Measurements from ENCODE around the gene CILP.
A peak's percentile ranks its signal among the peaks of the same experiment; 100 is the strongest.

CILP gene

DNA sequence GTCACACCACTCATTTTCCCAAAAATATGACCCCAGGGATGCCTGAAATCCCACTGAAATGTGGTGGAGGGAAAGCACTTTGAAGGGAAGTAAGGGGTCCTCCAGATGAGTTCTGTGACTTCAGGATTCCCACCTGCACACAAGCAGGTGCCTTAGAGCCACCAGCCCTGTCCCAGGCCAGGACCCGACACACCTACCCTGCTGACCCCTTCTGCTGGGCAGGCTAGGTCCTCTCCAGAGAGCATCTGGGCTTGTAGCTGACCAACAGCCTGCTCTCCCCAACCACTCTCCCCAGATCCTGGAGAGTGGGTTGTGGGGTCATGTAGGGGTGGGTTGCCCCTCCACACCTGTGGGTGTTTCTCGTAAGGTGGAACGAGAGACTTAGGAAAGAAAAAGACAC, 14.9 kb upstream of the CILP start:
- DNase-seq (ENCODE audit: low read depth): no peak

DNA sequence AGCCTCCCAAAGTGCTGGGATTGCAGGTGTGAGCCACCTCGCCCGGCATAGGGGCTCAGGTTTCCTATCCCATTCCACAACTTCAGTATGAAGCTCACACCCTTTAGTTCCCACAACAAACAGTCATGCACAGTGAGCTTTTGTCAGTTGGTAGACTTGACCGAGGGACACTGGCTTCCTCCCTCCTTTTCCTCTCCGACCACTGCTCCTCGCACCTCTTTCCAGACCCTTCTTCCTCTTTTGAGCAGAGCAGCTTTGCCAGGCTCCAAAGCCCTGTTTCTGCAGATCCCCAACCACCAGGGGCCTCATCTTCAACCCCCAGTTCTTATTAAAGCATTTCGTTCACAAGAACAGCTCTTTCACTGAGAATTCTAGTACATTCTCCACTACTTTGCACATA, 12.7 kb upstream of the CILP start:
- no peak for DNase-seq (ENCODE audit: low read depth)

DNA sequence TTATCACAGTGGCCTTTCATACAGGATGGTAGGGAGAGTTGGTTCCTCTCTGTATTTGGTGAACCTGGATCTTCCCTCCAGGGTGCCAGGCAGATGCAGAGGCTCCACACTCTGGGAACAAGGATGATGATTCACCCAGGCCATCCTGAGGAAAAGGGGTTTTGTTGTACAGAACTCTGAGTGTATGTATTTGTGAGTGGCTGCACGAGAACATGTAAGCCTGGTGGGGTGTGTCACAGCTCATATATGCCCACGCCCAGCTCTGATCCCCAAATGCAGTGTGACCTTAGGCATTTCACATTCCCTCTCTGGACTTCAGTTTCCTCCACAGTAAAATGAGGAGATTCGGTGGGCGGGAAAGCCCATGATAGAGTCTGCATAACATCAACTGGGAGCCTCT, 11.6 kb upstream of the CILP start:
- no peak for DNase-seq (ENCODE audit: low read depth)

DNA sequence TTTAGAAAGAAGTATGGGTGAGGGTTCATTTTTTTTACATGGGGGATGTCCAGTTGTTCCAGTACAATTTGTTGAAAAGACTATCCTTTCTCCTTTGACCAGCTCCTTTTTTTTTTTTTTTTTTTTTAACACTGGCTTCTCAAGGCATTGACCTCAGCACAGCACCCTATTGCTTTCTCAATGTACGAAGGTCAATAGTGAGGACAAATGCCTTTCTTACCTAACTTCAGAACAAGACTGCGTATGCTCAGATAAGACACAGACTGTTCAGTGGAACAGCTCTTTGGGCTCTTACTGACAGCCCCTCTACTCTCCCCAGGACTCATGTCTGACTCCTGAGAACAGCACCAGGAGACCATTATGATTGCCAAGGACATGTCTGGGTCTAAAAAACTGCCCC, 10.4 kb upstream of the CILP start:
- no peak for DNase-seq (ENCODE audit: low read depth)

DNA sequence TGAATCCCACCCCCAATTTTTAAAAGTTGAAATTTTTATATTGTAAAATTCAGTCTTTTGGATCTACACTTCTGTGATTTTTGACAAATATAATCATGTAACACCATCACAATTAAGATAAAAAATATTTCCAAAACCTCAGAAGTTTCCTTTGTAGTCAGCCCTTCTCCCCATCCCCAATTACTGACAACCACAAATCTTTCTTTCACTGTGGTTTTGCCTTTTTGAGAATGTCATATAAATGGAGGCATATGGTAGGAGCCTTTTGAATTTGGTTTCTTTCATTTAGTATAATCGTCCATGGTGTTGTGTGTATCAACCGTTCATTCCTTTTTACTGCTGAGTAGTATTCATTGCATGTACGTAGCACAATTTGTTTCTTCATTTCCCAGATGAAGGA, 7.9 kb upstream of the CILP start:
- no peak for DNase-seq (ENCODE audit: low read depth)

DNA sequence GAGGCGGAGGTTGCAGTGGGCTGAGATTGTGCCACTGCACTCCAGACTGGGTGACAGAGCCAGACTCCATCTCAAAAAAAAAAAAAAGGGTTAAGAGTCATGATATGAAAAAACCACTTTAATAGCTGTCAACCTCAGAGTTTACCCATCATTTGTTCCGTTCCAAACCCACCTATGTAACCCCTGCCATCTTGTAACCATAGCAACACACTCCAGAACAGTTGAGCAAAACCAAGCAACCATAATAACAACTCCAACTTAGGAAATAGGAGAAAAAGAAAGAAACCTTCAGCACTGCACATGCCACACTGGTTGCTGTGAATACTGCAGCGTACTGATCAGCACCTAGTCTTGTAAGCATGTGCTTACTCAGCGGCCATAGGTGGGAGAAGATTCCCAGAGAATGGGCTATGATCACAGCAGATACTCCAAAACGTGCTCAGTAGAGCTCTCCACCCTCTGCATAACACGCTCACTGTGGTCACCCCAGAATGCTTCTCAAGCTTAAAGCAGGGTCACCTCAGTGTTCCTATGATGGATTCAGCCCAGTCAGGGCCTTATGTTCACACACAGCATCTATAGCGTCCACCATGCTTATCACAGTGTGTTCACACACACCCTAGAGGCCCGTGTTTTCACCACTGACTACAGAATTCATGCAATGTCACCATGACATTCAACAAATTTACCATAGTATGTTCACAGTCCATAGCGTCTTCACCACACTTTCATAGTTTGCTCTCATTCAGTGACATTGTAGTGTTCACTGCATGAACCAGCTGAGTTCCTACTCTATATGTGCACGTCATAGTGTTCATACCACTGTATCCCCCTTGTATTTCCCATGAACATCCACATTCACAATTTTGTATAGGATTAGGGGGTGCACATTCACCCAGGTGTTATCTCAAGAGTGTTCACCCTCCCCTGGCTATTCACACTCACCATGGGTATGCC, 6.5 kb upstream of the CILP start:
- no peak for DNase-seq (ENCODE audit: low read depth)

DNA sequence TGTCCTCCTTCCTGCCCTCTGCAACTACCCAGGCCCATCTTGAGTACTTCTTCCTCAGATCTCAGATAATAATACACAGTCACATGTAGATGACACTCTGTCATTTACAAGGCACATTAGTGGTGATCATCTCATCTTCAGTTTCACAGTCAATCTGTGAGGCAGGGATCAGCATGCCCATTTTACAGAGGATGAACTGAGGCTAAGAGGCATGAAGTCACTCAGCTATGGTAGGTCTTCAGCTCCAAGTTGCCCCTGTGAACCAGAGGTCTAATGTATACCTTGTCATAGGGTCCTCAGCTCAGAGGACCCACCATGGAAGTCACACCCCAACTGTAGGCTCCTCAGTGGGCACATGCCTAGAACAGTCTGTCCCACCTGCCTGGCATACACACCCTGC, 4.2 kb upstream of the CILP start:
- DNase-seq (ENCODE audit: low read depth): no peak

DNA sequence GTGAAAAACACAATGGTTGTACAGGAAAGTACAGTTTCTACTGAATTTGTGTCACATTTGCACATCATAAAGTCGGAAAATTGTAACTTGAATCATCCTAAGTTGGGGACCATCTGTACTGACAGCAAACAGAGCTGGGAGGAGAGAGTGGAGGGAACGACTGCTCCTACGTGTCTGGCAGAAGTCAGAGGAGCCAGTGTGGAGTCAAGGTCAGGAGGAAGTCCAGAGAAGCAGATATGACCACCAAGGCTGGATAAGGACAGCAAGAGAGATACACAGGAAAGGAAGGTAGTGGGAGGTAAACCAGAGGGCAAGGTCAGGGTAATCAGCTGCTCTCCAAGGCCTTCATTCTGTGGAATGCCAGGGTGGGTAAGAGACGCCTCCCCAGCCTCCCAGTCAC, 2.7 kb upstream of the CILP start:
- no peak for DNase-seq (ENCODE audit: low read depth)

DNA sequence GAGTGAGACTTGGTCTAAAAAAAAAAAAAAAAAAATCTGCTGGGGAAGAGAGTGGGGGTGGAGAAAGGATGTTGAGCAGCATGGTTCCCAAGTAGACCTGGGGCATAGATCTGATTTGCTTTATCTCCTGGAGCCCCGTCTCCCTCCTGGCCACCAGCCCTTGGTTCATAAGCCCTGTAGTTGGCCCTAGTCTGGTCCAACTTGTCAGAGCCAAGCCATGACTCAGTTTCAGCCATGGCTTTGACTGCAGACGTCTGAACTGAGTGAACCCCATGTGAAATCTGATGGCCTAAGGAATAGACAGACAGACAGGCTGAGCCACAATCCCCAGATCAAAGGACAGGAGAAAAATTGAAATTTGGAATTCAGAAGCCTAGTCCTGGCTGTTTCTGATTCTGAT, 2.0 kb upstream of the CILP start:
- DNase-seq (ENCODE audit: low read depth): no peak

DNA sequence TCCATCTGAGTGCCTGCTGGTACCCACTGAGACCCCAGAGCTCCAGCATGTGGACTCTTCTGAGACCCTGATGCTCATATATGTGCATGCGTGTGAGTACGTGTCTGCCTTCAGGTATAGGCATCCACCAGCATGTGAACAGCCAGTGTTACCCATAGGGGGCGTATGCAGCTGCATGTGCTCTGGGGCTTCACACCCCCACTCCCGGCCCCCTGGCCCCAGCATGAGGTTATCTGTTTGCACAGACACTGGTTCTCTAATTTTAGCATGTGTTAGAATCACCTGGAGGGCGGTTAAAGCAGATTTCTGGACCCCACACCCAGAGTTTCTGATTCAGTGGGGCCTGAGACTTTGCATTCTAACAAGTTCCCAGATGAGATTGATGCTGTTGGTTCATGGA, 824 bp upstream of the CILP start:
- no peak for DNase-seq (ENCODE audit: low read depth)

DNA sequence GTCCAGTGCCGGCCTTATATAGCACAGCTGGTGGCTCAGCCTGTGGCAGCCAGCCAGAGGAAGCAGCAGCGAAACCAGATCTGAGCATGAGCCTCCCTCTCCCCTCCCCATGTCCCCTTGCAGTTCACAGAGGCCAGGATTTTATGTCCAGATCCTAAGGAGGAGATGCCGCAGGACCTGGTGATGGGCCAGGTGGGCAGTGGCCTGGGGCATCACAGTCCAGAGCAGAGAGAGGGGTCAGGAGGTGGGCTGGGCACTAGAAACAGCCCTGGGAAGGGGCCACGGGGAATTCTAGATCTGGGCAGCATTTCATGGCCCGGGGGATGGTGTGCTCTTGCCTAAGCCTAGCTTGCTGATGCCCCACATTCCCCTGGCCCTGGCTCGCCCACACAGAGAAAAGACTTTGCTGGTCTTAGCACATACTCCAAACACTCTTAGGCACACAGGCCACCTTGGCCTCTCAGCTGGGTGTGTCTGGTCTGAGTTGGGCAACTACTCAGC, 259 bp upstream of the CILP start:
- peak; percentile 68 for DNase-seq (ENCODE audit: low read depth)

DNA sequence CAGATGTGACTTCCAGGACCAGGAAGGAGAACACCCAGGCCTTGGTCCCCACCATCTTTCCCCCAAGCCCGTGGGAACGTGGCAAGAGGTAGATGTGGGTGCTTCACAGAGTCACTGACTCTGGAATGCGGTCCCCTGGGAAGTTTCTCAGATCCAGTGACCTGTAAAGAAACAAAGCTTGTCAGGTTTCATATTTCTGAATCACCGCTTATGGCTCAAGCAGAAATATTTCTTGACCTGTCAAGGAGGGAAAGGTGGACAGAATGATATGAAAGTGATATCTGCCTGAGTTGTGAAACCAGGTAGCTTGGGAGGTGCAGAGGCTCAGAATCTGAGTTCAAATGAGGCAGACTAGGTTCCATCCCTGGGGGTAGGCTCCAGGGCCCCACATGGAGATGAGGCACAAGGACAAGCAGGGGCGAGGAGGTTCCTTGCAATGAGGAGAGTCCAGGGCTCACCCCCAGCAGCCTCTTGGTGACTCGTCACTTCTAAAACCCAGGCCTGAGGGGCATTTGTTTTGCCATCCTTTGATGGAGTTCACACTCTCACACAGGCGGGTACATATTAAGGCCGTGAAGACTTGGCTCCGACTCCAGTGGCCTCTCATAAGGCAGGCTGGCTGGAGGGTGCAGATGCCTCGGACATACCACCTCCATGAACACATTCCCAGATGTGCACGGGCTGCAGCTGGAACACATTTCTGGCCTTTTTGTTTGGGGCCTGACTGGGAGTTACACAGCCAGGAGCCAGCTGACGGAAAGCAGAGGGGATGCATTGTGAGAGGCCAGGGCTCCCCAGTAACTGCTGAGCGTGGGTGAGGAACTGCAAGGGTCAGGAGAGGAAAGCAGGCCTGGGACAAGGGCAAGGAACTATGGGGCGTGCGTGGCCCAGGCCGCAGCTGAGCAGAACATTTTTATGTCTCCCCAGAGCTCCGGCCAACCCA, 1.3 kb downstream of the CILP start:
- peak; percentile 18 for DNase-seq (ENCODE audit: low read depth)

DNA sequence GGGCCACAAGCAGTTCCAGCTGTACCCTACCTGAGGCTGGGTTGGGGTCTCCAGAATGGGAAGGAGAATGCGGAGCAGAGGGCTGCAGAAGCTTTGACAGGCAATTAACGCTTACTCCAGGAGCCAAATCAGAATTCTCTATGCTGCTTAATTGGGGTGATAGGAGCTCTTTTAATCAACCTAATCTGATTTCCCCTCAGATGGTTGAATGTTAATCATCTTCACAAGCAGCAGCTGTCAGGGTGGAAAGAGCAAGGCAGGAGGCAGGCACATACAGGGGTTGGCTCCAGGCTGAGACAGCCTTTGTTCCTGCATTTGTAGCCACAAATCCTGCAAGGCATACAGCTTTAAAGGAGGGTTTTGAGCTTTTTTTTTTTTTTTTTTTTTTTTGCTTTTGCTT, 2.6 kb downstream of the CILP start:
- no peak for DNase-seq (ENCODE audit: low read depth)

DNA sequence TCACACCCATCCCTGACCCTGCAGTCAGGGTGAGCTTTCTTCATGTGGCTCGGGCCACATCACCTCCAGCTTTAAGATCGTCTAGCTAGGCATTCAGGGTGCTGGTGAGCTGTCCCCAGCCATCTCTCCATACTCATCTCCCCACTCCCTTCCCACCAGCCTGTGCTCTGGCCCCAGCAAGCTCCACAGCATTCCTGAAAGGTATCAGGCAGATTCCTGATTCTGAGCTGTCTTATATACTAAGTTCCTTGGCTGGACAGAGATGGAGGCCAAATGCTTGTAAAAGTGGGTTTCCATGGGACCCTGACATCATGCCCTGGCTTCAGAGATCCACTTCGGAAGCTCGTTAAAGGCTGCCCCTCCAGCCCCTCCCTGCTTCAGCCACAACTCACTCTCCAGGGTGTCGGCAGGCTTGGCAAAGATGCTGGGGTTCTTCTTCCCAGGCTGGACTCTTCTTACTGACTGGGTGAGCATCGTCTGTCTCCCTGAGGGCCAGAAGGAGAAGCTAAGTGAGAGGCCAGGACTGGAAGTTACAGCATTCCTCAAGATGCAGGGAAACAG, 3.9 kb downstream of the CILP start:
- DNase-seq (ENCODE audit: low read depth): no peak

DNA sequence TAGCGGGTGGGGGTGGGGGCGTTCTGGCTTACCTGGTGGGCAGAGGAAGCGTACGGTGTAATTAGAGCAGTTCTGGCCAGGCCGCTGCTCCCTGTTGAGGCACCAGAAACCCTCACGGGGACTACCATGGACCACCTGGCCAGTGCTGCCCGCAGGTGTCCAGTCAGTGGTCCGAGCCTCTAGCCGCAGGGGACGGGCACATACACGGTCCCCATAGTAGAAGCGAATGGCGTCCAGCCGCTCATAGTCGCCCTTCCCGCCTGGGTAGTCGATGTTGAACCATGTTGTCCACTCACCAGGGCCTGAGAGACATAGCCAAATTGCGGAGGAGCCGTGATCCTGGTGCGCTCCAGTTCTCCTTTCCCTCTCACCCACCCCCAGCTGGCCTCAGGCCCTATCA, 4.5 kb downstream of the CILP start:
- DNase-seq (ENCODE audit: low read depth): no peak

DNA sequence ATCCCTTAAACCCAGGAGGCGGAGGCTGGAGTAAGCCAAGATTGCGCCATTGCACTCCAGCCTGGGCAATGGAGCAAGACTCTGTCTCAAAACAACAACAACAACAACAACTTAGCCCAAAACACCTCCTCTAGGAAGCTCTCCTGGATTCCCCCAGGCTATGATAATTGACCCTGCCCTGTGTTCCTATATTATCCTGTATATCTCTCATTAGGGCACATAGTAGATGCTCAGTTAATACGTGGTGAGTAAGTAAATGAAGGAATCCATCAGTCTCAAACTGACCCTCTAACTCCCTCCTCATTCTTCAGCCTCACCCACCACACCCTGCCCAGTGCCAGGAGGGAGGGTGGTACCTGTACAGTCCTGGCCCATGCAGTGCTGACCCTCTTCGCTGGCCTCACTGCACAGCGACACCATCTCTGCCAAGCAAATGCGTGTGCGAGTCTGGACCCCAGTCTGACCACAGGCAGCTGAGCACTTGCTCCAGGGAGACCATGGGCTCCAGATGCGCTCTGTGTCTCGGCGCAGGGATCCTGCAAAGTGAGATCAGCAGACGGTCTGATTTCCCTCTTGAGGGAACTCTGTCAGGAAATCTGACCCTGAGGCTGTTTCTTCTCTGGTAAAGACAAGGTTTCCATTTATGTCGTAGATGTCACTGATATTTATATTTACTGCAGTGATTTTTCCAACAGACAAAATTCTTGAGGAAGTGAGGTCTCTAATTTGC, 6.2 kb downstream of the CILP start:
- no peak for DNase-seq (ENCODE audit: low read depth)

DNA sequence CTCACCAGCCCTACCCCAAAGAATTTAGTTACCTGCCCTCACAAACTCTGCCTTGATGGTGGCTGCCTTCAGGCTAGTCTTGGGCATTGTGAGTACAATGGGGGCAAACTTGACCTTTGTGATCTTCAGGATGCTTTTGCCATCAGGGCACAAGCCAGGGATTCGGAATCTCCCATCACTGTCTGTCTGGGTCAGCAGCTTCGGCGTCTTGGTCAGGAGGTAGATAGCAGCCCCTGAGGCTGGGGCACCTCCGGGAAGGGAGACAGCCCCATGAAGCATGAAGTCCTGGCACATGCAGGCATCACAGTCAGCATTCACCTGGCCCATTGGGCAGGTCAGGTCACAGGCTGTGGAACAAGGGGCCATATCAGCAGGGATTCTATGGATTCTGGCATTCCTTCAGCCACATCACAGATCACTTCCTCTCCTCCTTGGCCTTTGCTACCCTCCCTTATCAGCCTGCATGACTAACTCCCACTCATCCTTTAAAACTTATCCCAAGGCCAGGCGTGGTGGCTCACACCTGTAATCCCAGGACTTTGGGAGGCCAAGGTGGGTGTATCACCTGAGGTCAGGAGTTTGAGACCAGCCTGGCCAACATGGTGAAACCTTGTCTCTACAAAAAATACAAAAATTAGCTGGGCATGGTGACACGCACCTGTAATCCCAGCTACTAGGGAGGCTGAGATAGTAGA, 6.9 kb downstream of the CILP start:
- no peak for DNase-seq (ENCODE audit: low read depth)

DNA sequence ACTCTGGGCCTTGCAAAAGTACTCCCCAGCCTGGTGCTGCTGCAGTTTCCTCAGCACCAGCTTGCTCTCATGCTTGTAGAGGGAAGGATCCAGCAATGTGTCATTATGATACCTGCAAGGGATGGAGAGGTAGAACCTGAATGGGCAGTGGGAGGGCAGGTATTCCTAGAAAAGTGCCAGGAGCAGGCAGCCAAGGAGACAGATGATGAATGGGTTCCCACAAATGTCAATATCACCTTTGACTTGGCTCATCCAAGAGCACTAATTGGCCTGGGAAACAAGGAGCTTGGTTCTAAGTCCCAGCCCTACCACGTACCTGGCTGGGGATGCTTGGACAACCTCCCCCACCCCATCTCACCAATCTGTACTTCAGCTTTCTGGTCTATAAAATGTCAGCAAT, 9.4 kb downstream of the CILP start:
- DNase-seq (ENCODE audit: low read depth): no peak

DNA sequence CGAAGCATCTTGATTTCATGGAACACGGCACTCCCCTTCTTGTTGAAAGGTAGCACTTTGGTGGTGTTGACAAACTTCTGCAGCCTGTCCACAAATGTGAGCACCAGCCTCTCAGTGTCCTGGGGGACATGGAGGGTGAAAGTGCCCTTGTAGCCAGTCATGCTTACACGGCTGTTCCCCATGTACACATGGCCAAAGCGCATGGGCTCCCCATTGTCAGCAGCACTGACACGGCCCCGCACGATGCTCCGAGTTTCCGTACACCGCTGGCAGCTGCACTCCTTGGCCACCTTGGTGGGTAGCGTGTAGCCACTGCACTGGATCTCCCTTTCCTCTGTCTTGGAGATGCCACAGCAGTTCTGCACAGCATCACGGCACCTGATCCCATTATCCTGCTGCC, 12.7 kb downstream of the CILP start:
- DNase-seq (ENCODE audit: low read depth): no peak

DNA sequence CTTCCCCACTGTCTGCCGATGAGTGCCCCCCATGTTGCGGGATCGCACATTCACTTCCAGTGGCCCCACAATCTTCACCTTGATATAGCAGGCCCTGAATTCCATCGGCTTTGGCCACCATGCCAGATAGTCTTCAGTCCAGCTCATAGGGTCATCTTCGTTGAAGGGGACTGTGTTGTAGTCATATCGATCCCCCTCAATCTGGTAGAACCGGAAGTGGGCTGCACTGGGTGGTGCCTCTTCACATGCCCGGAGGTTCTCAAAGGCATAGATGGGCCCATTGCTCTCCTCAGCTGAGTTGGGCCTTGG, 14.0 kb downstream of the CILP start:
- no peak for DNase-seq (ENCODE audit: low read depth)

DNA sequence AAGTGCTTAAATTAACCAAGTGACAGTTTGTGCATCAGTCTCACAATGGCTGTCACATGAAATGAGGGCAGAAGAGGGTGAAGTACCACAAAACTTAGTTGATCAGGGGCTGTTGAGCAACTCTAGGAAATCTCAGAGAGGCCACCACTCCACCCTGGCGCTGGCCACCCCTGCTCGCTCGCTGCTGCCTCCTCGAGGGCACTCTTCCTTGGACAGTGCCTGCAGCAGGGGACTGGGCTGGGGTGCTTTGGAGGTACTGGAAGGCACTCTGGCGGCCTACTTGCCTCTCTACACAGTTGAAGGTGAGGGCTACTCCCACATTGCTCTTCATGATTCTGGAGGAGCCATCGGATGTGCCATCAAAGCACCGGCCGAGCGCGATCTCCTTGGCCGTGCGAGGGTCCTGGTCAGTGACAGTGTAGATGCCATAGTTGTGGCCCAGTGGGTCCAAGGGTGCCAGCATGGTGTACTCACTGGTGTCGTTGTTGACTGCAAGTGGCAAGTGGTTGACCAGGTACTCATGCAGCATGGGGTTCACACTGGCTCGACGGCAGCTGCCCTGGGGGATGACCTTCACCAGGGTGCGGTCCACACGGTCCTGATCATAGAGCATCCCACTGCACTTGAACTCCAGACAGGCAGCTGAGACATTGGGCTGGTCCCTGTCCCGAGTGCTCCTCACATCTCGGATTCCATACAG, 14.5 kb downstream of the CILP start:
- DNase-seq (ENCODE audit: low read depth): no peak

Data from fibroblast of gingiva (primary cell).